SK-N-MC (cell line): Measurements from ENCODE around the gene PFN3.

Experiments used
- DNase-seq: peaks from one replicate; pipeline ENCODE4 v3.0.0-alpha.2; 2011; ENCODE audit warnings: low read depth, low spot score
- H3K27ac ChIP-seq: fragments of 200-600 bp; sonication (generic); 2 replicates; pipeline ENCODE4 v1.5.1; 2016; ENCODE audit warnings: mixed run types
- H3K36me3 ChIP-seq: fragments of 200-600 bp; sonication (generic); 2 replicates; pipeline ENCODE4 v1.6.1; 2017; ENCODE audit warnings: antibody characterized with exemption, low read length, mixed read lengths; ENCODE audit not compliant: insufficient read depth
- H3K4me3 ChIP-seq: fragments of 200-600 bp; sonication (generic); 2 replicates; pipeline ENCODE4 v1.5.1; 2016
- H3K9ac ChIP-seq: fragments of 200-600 bp; sonication (generic); 2 replicates; pipeline ENCODE4 v1.8.0; 2017; ENCODE audit warnings: mixed run types, mixed read lengths; ENCODE audit not compliant: insufficient read length
- H3K9me3 ChIP-seq: fragments of 200-600 bp; sonication (generic); 2 replicates; pipeline ENCODE4 v1.6.1; 2017; ENCODE audit warnings: low read depth, mild to moderate bottlenecking, antibody characterized with exemption, low read length, moderate library complexity, mixed read lengths
- EZH2 ChIP-seq: fragments of 200-600 bp; sonication (generic); IDR thresholded peaks from one replicate; pipeline ENCODE4 v1.6.1; 2017; ENCODE audit warnings: antibody characterized with exemption
- FOXP2 ChIP-seq: optimal IDR thresholded peaks from 2 replicates; pipeline ENCODE3; 2011; ENCODE audit warnings: mild to moderate bottlenecking, moderate library complexity; ENCODE audit not compliant: insufficient read depth; ENCODE audit errors: extremely low read length, control extremely low read depth
- POLR2AphosphoS5 ChIP-seq: IDR thresholded peaks from 2 replicates; pipeline ENCODE4 v1.6.1; 2012; ENCODE audit warnings: mild to moderate bottlenecking, low read depth, low read length, borderline replicate concordance

Gene PFN3, protein sequence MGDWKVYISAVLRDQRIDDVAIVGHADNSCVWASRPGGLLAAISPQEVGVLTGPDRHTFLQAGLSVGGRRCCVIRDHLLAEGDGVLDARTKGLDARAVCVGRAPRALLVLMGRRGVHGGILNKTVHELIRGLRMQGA

DNA sequence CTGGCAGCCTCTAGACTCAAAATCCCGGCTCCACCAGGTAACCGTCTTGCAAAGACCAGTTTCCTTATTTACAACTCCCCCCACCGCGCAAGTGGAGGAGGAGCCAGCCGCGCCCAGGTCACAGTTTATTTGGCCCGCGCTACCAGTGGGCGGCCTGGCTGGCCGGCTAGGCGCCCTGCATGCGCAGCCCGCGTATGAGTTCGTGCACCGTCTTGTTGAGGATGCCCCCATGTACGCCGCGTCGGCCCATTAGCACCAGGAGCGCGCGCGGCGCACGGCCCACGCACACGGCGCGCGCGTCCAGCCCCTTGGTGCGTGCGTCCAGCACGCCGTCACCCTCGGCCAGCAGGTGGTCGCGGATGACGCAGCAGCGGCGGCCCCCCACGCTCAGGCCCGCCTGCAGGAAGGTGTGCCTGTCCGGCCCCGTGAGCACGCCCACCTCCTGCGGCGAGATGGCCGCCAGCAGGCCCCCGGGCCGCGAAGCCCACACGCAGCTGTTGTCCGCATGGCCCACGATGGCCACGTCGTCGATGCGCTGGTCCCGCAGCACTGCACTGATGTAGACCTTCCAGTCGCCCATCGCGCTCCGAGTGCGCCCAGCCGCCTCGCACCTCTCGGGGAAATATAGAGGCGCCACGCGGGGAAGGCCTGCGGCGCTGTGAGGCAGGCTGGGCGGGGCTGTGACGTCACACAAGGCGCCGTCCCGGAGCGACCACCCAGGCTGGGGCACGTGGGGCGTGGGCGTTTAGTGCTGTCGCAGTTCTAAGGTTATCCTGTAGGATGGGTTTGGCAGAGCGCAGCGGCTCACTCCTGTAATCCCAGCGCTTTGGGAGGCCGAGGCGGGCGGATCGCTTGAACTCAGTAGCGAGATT, at the start of gene PFN3:
Gene PFN3 (minus strand): TSS at position 665 of the 872 bp plus-strand sequence. CDS start 85 bp downstream, at position 580.
- Histone ChIP-seq H3K27ac (no peak within 1 kb of the TSS), H3K9ac (no peak within 1 kb of the TSS), H3K36me3 (no peaks in the 10 kb centered on the region), H3K4me3 (no peak within 1 kb of the TSS), H3K9me3 (no peaks in the 10 kb centered on the region)
- TF ChIP-seq POLR2AphosphoS5 (no peak), EZH2 (no peak), FOXP2 (no peak)
- DNase-seq = no peak

- H3K4me3 ChIP-seq = no peak overlapping the region
- H3K9me3 ChIP-seq = no peaks in the 10 kb centered on the region
- H3K9ac ChIP-seq = no peak overlapping the region
- no peaks in the 10 kb centered on the region for H3K36me3 ChIP-seq
- no peak for DNase-seq
- no peak for TF ChIP-seq EZH2
- TF ChIP-seq POLR2AphosphoS5 = no peak
- no peak for TF ChIP-seq FOXP2
- no peak overlapping the region for H3K27ac ChIP-seq
These were observed 48.9 kb upstream of the PFN3 start for GRCh38 chr5:177449140-177450061.

- Histone ChIP-seq H3K9ac (no peak overlapping the region), H3K27ac (peak overlapping the region; percentile 6; the same call in 1 of the 2 replicates), H3K36me3 (no peaks in the 10 kb centered on the region), H3K9me3 (no peaks in the 10 kb centered on the region), H3K4me3 (peak overlapping the region; percentile 59; the same call in 1 of the 2 replicates)
- DNase-seq = no peak
- TF ChIP-seq POLR2AphosphoS5 (no peak), FOXP2 (no peak), EZH2 (no peak)
These were observed 47.9 kb upstream of the PFN3 start for GRCh38 chr5:177448244-177448950.

- TF ChIP-seq POLR2AphosphoS5 (0 out of 2 replicates have a peak, but pooled peaks have one; percentile 4), EZH2 (no peak)
- DNase-seq = no peak
- H3K9me3 ChIP-seq = no peaks in the 10 kb centered on the region
- no peaks in the 10 kb centered on the region for H3K36me3 ChIP-seq
- H3K27ac ChIP-seq = no peak overlapping the region
- H3K9ac ChIP-seq = no peak overlapping the region
- H3K4me3 ChIP-seq = peak overlapping the region; percentile 59
These were observed 47.3 kb upstream of the PFN3 start for GRCh38 chr5:177447611-177448243.

GRCh38 chr5:177447066-177447610, 46.7 kb upstream of the PFN3 start:
- no peak; the same call in 1 of the 2 replicates for TF ChIP-seq POLR2AphosphoS5
- TF ChIP-seq FOXP2 = no peak
- no peak for TF ChIP-seq EZH2
- no peak for DNase-seq
- no peaks in the 10 kb centered on the region for H3K9me3 ChIP-seq
- H3K4me3 ChIP-seq = peak overlapping the region; percentile 88
- peak overlapping the region; percentile 70 for H3K9ac ChIP-seq
- H3K36me3 ChIP-seq = no peaks in the 10 kb centered on the region
- H3K27ac ChIP-seq = no peak overlapping the region

DNA sequence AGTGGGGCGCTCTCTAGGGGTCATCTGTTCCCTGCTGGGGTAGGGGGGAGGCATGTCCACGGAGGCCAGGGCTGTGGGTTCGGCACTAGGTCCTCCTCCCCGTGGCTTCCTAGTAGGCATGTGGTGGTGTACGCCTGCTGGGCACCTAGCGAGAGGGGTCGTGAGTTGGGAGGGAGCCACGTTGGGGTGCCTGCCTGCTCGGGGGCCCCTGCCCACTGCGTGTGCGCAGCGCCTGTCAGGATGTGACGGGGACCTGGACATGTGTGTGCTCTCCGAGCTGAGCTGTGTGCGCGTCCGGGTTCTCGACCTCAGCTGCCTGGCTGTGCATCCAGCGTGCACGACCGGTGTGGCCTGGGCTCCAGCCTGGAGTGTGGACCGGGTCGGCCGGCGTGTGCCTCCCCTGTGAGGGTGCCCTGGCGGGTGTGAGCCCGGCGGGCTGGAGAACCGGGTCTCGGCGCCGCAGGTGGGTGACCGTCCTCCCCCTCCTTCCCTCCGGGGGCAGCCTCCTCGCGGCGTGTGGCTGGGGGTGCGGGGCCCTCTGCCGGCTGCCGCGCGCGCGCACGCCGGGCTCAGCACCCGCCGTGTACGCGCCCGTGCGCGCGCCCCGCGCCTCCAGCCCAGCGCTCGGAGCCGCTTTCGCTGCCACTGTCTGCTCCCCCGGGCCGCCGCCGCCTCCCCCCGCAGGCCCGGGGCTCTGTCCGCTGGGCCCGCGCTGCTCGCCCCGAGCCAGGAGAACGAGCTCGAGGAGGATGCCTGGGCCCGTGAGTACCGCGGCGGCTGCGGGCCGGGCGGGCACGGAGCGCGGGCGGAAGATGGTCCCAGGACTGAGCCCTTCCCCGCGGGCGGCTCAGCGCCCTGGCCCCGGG, 46.0 kb upstream of the PFN3 start, which contains the start of gene PRR7:
Gene PRR7 (plus strand): TSS at position 615 of the 866 bp plus-strand sequence. CDS start 8,254 bp downstream, outside the sequence.
- peak within 1 kb of the TSS; percentile 70 for H3K9ac ChIP-seq
- no peak within 1 kb of the TSS for H3K27ac ChIP-seq
- TF ChIP-seq EZH2 (no peak), POLR2AphosphoS5 (peak; percentile 41; the same call in 1 of the 2 replicates), FOXP2 (no peak)
- no peak for DNase-seq
- no peaks in the 10 kb centered on the region for H3K9me3 ChIP-seq
- H3K36me3 ChIP-seq = no peaks in the 10 kb centered on the region
- peak within 1 kb of the TSS; percentile 88 for H3K4me3 ChIP-seq

DNA sequence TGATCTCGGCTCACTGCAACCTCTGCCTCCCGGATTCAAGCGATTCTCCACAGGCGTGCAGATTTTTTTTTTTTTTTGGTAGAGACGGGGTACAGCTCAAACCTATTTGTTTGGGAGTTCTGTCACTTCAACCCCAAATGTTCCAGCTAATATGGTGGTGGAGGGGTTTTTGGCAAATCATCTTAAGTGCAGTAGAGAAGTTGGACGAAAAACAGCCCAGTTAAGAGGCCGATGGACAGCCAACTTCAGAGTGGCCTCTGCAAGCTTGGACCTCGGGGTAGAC, 45.4 kb upstream of the PFN3 start:
- H3K9me3 ChIP-seq = no peaks in the 10 kb centered on the region
- H3K4me3 ChIP-seq = peak overlapping the region; percentile 88
- no peaks in the 10 kb centered on the region for H3K36me3 ChIP-seq
- no peak for TF ChIP-seq FOXP2
- DNase-seq = no peak
- no peak overlapping the region for H3K9ac ChIP-seq
- no peak overlapping the region for H3K27ac ChIP-seq
